ENCODE data around the gene ACTR1A. TPM values are rescaled to one million over a fixed set of nuclear protein-coding genes. Genes with fewer than 3 reads are reported as not detected.
"Not testable (repeated sequence)": the region's sequence is repeated elsewhere in the genome, so short reads cannot be mapped to it uniquely, and the experiment has no call there.

ACTR1A gene
- total RNA-seq, 1 donor from 2014 or later: 139 TPM

DNA sequence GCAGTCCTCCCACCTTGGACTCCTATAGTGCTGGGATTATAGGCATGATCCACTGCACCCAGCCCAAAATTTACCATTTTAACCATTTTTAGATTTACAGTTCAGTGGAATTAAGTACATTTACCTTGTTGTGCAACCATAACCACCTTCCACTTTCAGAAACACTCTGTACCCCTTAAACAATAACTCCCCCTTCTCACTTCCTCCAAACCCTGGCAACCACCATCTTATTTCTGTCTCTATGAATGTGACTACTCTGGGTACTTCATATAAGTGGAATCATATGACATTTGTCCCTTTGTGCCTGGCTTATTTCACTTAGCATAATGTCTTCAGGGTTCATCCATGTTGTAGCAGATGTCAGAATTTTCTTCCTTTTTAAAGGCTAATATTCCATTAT, 34.9 kb upstream of the ACTR1A start:
- Mint-ChIP-seq H3K9me3 (no peaks in the 10 kb centered on the region), H3K27me3 (ENCODE audit: low read depth) (no peaks in the 10 kb centered on the region), H3K4me1 (no peaks in the 10 kb centered on the region), H3K36me3 (ENCODE audit: low read depth) (peaks cover 6% of the 10 kb centered on the region), H3K4me3 (no peak overlapping the region), H3K27ac (ENCODE audit: unreplicated experiment) (no peak overlapping the region)
- TF ChIP-seq, protein P1, sequence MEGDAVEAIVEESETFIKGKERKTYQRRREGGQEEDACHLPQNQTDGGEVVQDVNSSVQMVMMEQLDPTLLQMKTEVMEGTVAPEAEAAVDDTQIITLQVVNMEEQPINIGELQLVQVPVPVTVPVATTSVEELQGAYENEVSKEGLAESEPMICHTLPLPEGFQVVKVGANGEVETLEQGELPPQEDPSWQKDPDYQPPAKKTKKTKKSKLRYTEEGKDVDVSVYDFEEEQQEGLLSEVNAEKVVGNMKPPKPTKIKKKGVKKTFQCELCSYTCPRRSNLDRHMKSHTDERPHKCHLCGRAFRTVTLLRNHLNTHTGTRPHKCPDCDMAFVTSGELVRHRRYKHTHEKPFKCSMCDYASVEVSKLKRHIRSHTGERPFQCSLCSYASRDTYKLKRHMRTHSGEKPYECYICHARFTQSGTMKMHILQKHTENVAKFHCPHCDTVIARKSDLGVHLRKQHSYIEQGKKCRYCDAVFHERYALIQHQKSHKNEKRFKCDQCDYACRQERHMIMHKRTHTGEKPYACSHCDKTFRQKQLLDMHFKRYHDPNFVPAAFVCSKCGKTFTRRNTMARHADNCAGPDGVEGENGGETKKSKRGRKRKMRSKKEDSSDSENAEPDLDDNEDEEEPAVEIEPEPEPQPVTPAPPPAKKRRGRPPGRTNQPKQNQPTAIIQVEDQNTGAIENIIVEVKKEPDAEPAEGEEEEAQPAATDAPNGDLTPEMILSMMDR (conservative IDR thresholded peaks at IDR 0.05): no peak
- DNase-seq (ENCODE audit: low read depth, low spot score): no peak

DNA sequence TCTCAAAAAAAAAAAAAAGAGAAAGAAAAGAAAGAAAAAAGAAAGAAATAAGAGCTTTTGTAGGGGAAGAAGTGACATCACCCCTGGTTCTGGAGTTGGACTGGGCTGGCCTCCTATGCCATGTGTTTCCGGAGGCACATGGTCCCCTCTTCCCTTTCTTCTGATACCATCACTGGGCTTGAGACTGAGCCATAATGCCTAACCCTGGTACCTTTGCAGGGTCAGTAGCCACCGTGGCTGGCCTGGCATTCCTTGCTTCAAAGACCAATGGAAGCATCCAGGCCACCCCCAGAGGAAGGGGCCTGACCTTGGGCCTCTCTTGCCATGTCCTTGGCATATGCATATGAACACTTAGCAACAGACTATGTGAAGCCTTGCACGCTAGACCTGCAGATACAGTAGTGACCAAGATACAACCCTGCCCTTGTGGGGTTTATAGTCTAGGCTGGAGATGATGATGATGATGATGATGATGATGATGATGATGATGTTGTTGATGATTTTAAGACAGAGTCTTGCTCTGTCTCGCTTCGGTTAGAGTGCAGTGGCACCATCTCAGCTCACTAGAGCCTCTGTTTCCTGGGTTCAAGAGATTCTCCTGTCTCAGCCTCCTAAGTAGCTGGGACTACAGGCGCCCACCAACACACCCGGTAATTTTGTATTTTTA, 33.1 kb upstream of the ACTR1A start:
- Mint-ChIP-seq H3K9me3 (no peaks in the 10 kb centered on the region), H3K27me3 (ENCODE audit: low read depth) (no peaks in the 10 kb centered on the region)
- no peak for DNase-seq (ENCODE audit: low read depth, low spot score)

DNA sequence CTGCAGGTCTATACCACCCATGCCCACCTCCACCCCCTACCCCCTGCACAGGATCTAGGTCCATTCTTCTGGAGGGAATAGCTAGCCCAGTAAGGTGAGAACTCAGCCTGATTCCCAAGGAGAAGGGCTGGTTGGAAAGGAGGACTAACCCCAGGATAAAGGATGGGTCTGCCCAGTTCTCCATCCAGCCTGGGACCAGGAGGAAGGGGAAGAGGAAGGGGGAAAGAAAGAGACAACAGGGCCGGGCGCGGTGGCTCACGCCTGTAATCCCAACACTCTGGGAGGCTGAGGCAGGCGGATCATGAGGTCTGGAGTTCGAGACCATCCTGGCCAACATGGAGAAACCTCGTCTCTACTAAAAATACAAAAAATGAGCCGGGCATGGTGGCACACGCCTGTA, 32.5 kb upstream of the ACTR1A start:
- not testable (repeated sequence) for DNase-seq (ENCODE audit: low read depth, low spot score); H3K27ac Mint-ChIP-seq (ENCODE audit: unreplicated experiment); H3K4me1 Mint-ChIP-seq; H3K36me3 Mint-ChIP-seq (ENCODE audit: low read depth); H3K9me3 Mint-ChIP-seq; H3K27me3 Mint-ChIP-seq (ENCODE audit: low read depth); H3K4me3 Mint-ChIP-seq

More for the DNA sequence above, 33.1 kb upstream of the ACTR1A start:
- Mint-ChIP-seq H3K36me3 (ENCODE audit: low read depth) (peaks cover 8% of the 10 kb centered on the region), H3K4me3 (no peak overlapping the region), H3K27ac (ENCODE audit: unreplicated experiment) (no peak overlapping the region), H3K4me1 (no peaks in the 10 kb centered on the region)
- TF ChIP-seq, protein P1 (conservative IDR thresholded peaks at IDR 0.05): no peak

DNA sequence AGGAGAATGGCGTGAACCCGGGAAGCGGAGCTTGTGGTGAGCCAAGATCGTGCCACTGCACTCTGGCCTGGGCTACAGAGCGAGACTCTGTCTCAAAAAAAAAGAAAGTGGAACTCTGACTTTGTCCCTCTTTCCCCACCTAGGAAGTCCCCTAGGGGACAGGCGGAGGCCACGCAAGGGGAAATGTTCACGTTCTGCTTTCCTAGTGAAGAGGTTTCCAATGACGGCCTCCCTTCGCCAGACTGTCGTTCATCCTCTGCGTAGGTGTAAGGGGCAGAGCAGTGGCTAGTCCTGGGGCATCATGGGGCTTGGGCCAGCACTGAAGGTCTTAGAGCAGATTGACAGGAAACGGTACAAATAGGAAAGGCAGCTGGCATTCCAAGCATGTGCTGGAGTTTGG, 31.8 kb upstream of the ACTR1A start:
- TF ChIP-seq, protein P1 (conservative IDR thresholded peaks at IDR 0.05): no peak
- DNase-seq (ENCODE audit: low read depth, low spot score): no peak
- Mint-ChIP-seq H3K4me3 (no peak overlapping the region), H3K4me1 (no peaks in the 10 kb centered on the region), H3K27ac (ENCODE audit: unreplicated experiment) (no peak overlapping the region), H3K9me3 (no peaks in the 10 kb centered on the region), H3K36me3 (ENCODE audit: low read depth) (peaks cover 8% of the 10 kb centered on the region), H3K27me3 (ENCODE audit: low read depth) (no peaks in the 10 kb centered on the region)

DNA sequence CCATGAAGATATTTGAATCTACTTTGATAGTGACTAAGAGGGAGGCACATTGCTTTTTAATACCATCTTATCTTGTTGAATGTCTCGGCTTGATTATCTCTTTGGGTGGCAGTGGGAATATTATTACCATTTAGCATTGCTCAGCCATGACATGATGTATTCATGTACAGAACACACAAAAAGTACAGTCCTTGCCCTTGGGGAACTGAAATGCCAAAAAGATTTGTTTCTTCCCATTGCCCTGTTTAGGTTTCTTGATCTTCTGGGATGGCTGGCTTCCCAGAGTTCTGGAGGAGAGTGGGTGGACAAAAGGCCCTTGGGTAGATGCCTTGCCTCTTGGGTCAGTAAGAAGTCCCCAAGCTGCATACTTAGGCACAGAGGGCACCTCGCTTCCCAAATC, 25.0 kb upstream of the ACTR1A start:
- Mint-ChIP-seq H3K27me3 (ENCODE audit: low read depth) (no peaks in the 10 kb centered on the region), H3K4me1 (peaks cover 7% of the 10 kb centered on the region), H3K4me3 (no peak overlapping the region), H3K9me3 (no peaks in the 10 kb centered on the region), H3K36me3 (ENCODE audit: low read depth) (peaks cover 15% of the 10 kb centered on the region), H3K27ac (ENCODE audit: unreplicated experiment) (no peak overlapping the region)
- no peak for DNase-seq (ENCODE audit: low read depth, low spot score)
- TF ChIP-seq, protein P1 (conservative IDR thresholded peaks at IDR 0.05): no peak

DNA sequence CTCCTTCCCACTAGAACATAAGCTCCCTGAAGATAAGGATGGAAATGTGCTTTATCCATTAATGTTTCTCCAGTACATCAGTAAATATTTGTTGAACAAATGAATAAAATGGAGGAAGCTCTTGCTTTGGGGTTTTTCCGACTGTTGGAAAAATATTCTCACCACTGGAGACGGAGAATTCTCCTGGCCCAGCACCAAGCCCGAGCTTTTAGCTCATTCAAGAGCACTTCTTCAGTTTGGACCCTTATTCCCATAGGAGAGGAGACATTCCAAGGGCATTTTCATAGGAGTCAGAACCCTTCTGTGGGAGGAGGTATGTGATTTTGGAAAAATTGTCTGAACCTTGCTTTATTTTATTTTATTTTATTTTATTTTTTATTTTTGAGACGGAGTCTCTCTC, 22.2 kb upstream of the ACTR1A start:
- Mint-ChIP-seq H3K36me3 (ENCODE audit: low read depth) (peaks cover 11% of the 10 kb centered on the region), H3K4me1 (peaks cover 7% of the 10 kb centered on the region), H3K4me3 (no peak overlapping the region), H3K27ac (ENCODE audit: unreplicated experiment) (no peak overlapping the region), H3K9me3 (no peaks in the 10 kb centered on the region), H3K27me3 (ENCODE audit: low read depth) (no peaks in the 10 kb centered on the region)
- TF ChIP-seq, protein P1 (conservative IDR thresholded peaks at IDR 0.05): no peak
- no peak for DNase-seq (ENCODE audit: low read depth, low spot score)

All from neural crest cell (in vitro differentiated cells).